ENCODE data around the gene CNTN5. TPM values are rescaled to one million over a fixed set of nuclear protein-coding genes. Genes with fewer than 3 reads are reported as not detected.
"Not testable (repeated sequence)": the region's sequence is repeated elsewhere in the genome, so short reads cannot be mapped to it uniquely, and the experiment has no call there.

The CNTN5 gene
- total RNA-seq, 6 donors from 2014 or later, result 0.13 to 1.0 (median 0.57) TPM; not detected in 2

GRCh38 chr11:100247704-100248103 lies 1227.0 kb downstream of the CNTN5 start:
- H3K9me3 ChIP-seq, result no peaks in the 10 kb centered on the region
- H3K4me3 ChIP-seq, result no peak overlapping the region
- H3K27ac ChIP-seq, result no peak overlapping the region
- no peaks in the 10 kb centered on the region for H3K4me1 ChIP-seq
- TF ChIP-seq POLR2A (IDR thresholded peaks at IDR 0.05) (no peak), EP300 (IDR thresholded peaks at IDR 0.05) (no peak), CTCF (IDR thresholded peaks at IDR 0.05) (no peak), POLR2AphosphoS5 (IDR thresholded peaks at IDR 0.05) (no peak)
- no peaks in the 10 kb centered on the region for H3K27me3 ChIP-seq
- no peak for DNase-seq
- H3K36me3 ChIP-seq, result no peaks in the 10 kb centered on the region
- 92 to 94% methylated on average over 1 of the region's 1 CpG for WGBS, 2 donors
- no peak for ATAC-seq (ENCODE audit: low FRiP score in 2 of 2)

GRCh38 chr11:100257238-100257803 lies 1236.6 kb downstream of the CNTN5 start:
- not testable (repeated sequence) for H3K27me3 ChIP-seq; H3K4me1 ChIP-seq; H3K4me3 ChIP-seq; H3K36me3 ChIP-seq; H3K9me3 ChIP-seq; ATAC-seq (ENCODE audit: low FRiP score in 2 of 2); H3K27ac ChIP-seq
- 77 to 90% methylated on average over 6 of the region's 6 CpGs for WGBS, 2 donors
- DNase-seq, result peak in 1 of 2 donors; percentile 1

GRCh38 chr11:100269516-100269915 lies 1248.8 kb downstream of the CNTN5 start:
- Histone ChIP-seq H3K4me1 (no peaks in the 10 kb centered on the region), H3K36me3 (no peaks in the 10 kb centered on the region), H3K9me3 (peaks cover 0 to 14% (median 1%) of the 10 kb centered on the region in 4 donors), H3K27me3 (no peaks in the 10 kb centered on the region), H3K27ac (no peak overlapping the region), H3K4me3 (no peak overlapping the region)
- DNase-seq (no peak), ATAC-seq (ENCODE audit: low FRiP score in 2 of 2) (no peak)
- no peak for TF ChIP-seq EP300 (IDR thresholded peaks at IDR 0.05)
- TF ChIP-seq CTCF (IDR thresholded peaks at IDR 0.05), result no peak
- TF ChIP-seq POLR2A (IDR thresholded peaks at IDR 0.05), result no peak
- no peak for TF ChIP-seq POLR2AphosphoS5 (IDR thresholded peaks at IDR 0.05)
- WGBS, 2 donors, result 73 to 81% methylated on average over 1 of the region's 1 CpG

GRCh38 chr11:100273066-100273815 lies 1252.5 kb downstream of the CNTN5 start:
- Histone ChIP-seq H3K27me3 (no peaks in the 10 kb centered on the region), H3K4me1 (no peaks in the 10 kb centered on the region), H3K4me3 (no peak overlapping the region), H3K9me3 (peaks cover 0 to 14% (median 1%) of the 10 kb centered on the region in 4 donors), H3K27ac (no peak overlapping the region), H3K36me3 (no peaks in the 10 kb centered on the region)
- DNase-seq (peak in 1 of 2 donors; percentile 38), ATAC-seq (ENCODE audit: low FRiP score in 2 of 2) (peak in 1 of 2 donors; percentile 61)
- WGBS, 2 donors, result 88 to 91% methylated on average over 7 to 16 of the region's 16 CpGs
- no peak for TF ChIP-seq CTCF (IDR thresholded peaks at IDR 0.05)
- TF ChIP-seq POLR2AphosphoS5 (IDR thresholded peaks at IDR 0.05), result no peak
- TF ChIP-seq EP300 (IDR thresholded peaks at IDR 0.05), result no peak
- no peak for TF ChIP-seq POLR2A (IDR thresholded peaks at IDR 0.05)

GRCh38 chr11:100274466-100274865 lies 1253.7 kb downstream of the CNTN5 start:
- not testable (repeated sequence) for H3K27ac ChIP-seq; H3K4me3 ChIP-seq; ATAC-seq (ENCODE audit: low FRiP score in 2 of 2); H3K36me3 ChIP-seq; H3K27me3 ChIP-seq; DNase-seq; H3K4me1 ChIP-seq
- peaks cover 0 to 14% (median 1%) of the 10 kb centered on the region in 4 donors for H3K9me3 ChIP-seq
- WGBS, 2 donors, result 76 to 85% methylated on average over 4 of the region's 4 CpGs

GRCh38 chr11:100294748-100295147 lies 1274.0 kb downstream of the CNTN5 start:
- no peak overlapping the region for H3K4me3 ChIP-seq
- no peak for DNase-seq
- ATAC-seq (ENCODE audit: low FRiP score in 2 of 2), result no peak
- TF ChIP-seq EP300 (IDR thresholded peaks at IDR 0.05) (no peak), POLR2AphosphoS5 (IDR thresholded peaks at IDR 0.05) (no peak), CTCF (IDR thresholded peaks at IDR 0.05) (no peak), POLR2A (IDR thresholded peaks at IDR 0.05) (no peak)
- H3K27me3 ChIP-seq, result no peaks in the 10 kb centered on the region
- H3K9me3 ChIP-seq, result no peaks in the 10 kb centered on the region
- 86 to 92% methylated on average over 6 of the region's 6 CpGs for WGBS, 2 donors
- H3K4me1 ChIP-seq, result no peaks in the 10 kb centered on the region
- no peaks in the 10 kb centered on the region for H3K36me3 ChIP-seq
- H3K27ac ChIP-seq, result no peak overlapping the region

All from upper lobe of left lung (tissue), 6 donors.